Activated T-cell treated with anti-CD3 and anti-CD28 coated beads for 1 hour (primary cell): ENCODE results near the gene ADAMTSL4.
"Not testable (repeated sequence)": the region's sequence is repeated elsewhere in the genome, so short reads cannot be mapped to it uniquely, and the experiment has no call there.

Source experiments
- DNase-seq: peaks from one replicate; pipeline ENCODE4 v3.0.0-alpha.2; 2020; ENCODE audit warnings: low read depth

Gene ADAMTSL4

GRCh38 chr1:150596095-150596892 lies 47.1 kb downstream of the ADAMTSL4 start:
- no peak for DNase-seq

- DNase-seq, result no peak
Measured at GRCh38 chr1:150596976-150597375, 47.8 kb downstream of the ADAMTSL4 start.

- not testable (repeated sequence) for DNase-seq
Measured at GRCh38 chr1:150598346-150598745, 49.1 kb downstream of the ADAMTSL4 start.

GRCh38 chr1:150601540-150601939 lies 52.3 kb downstream of the ADAMTSL4 start:
- no peak for DNase-seq

- not testable (repeated sequence) for DNase-seq
Measured at GRCh38 chr1:150602372-150602771, 53.2 kb downstream of the ADAMTSL4 start.

- no peak for DNase-seq
Measured at GRCh38 chr1:150603711-150604110, 54.5 kb downstream of the ADAMTSL4 start.

GRCh38 chr1:150604226-150604588 lies 55.0 kb downstream of the ADAMTSL4 start:
- no peak for DNase-seq

- not testable (repeated sequence) for DNase-seq
Measured at GRCh38 chr1:150605451-150605731, 56.2 kb downstream of the ADAMTSL4 start.

- no peak for DNase-seq
Measured at GRCh38 chr1:150606463-150607142, 57.4 kb downstream of the ADAMTSL4 start.

GRCh38 chr1:150609732-150610131 lies 60.5 kb downstream of the ADAMTSL4 start:
- no peak for DNase-seq
